Muscle of leg (tissue), 16 donors: ENCODE results near the gene TMBIM4. TPM values are rescaled to one million over a fixed set of nuclear protein-coding genes. Genes with fewer than 3 reads are reported as not detected.
"Not testable (repeated sequence)": the region's sequence is repeated elsewhere in the genome, so short reads cannot be mapped to it uniquely, and the experiment has no call there.

Source experiments
- DNase-seq: peaks from one replicate; pipeline ENCODE4 v3.0.0; 2013
- H3K27ac ChIP-seq: one replicate; pipeline ENCODE4 v1.5.1; 2013; ENCODE audit warnings: mild to moderate bottlenecking, low read length, control low read depth
- H3K27me3 ChIP-seq: one replicate; pipeline ENCODE4 v1.6.1; 2013; ENCODE audit warnings: low read length; ENCODE audit not compliant: control insufficient read depth, insufficient read depth
- H3K36me3 ChIP-seq: one replicate; pipeline ENCODE4 v1.6.1; 2013; ENCODE audit warnings: low read length; ENCODE audit not compliant: control insufficient read depth, insufficient read depth
- H3K4me1 ChIP-seq: one replicate; pipeline ENCODE4 v1.6.1; 2013; ENCODE audit warnings: low read length; ENCODE audit not compliant: control insufficient read depth, insufficient read depth
- H3K4me3 ChIP-seq: one replicate; pipeline ENCODE4 v1.5.1; 2013; ENCODE audit warnings: low read length, control low read depth
- H3K9me3 ChIP-seq: replicated peaks from 2 replicates; pipeline ENCODE4 v1.6.1; 2013; ENCODE audit warnings: low read depth, low read length; ENCODE audit not compliant: control insufficient read depth
- WGBS: methylation state at CpG from one replicate; pipeline ENCODE4 v1.1.5; 2013; ENCODE audit warnings: missing lambda C conversion rate; ENCODE audit not compliant: insufficient coverage; 5-methylcytosine and 5-hydroxymethylcytosine counted together
- long read RNA-seq, 11 donors: transcript quantifications; one replicate each; lab custom pipeline, GENCODE V29; 2026
- polyA plus RNA-seq, 8 donors: library from polyadenylated mRNA; unstranded; fragments of 120-200 nt; gene quantifications; one replicate each; pipeline versions ENCODE4 v1.2.1 to v1.2.3, GENCODE V29; 2013; ENCODE audit warnings: inconsistent platforms in 1 of 8, low replicate concordance in 1 of 8; ENCODE audit not compliant: insufficient read length in 8 of 8, insufficient read depth in 1 of 8
- total RNA-seq: library from RNA; stranded (reverse); fragments of 120-200 nt; gene quantifications from one replicate; pipeline ENCODE4 v1.2.4, GENCODE V29; 2013

Gene TMBIM4, protein sequence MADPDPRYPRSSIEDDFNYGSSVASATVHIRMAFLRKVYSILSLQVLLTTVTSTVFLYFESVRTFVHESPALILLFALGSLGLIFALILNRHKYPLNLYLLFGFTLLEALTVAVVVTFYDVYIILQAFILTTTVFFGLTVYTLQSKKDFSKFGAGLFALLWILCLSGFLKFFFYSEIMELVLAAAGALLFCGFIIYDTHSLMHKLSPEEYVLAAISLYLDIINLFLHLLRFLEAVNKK
- total RNA-seq = 76.9 TPM
- polyA plus RNA-seq = 10 to 100 TPM; 69.4 to 86.8 (median 76.6) TPM
- long read RNA-seq, donor 1, transcript TMBIM4-202 (7 exons, 2,952 nt) = major isoform, 23 of 36 reads
- long read RNA-seq, donor 1, partial matches to known transcripts = 12 of 36 reads
- long read RNA-seq, donor 1, other reads (novel, unspliced or antisense) = 0 of 36 reads
- long read RNA-seq, donor 2, transcript TMBIM4-202 (7 exons, 2,952 nt) = major isoform, 10 of 10 reads
- long read RNA-seq, donor 2, partial matches to known transcripts = 0 of 10 reads
- long read RNA-seq, donor 2, other reads (novel, unspliced or antisense) = 0 of 10 reads
- long read RNA-seq, donor 3, transcript TMBIM4-202 (7 exons, 2,952 nt) = major isoform, 40 of 43 reads
- long read RNA-seq, donor 3, partial matches to known transcripts = 0 of 43 reads
- long read RNA-seq, donor 3, other reads (novel, unspliced or antisense) = 0 of 43 reads
- long read RNA-seq, donor 4, transcript TMBIM4-202 (7 exons, 2,952 nt) = major isoform, 38 of 48 reads
- long read RNA-seq, donor 4, partial matches to known transcripts = 6 of 48 reads
- long read RNA-seq, donor 4, other reads (novel, unspliced or antisense) = 0 of 48 reads
- long read RNA-seq, donor 5, transcript TMBIM4-206 (2 exons, 552 nt) = minor isoform, 5 of 120 reads
- long read RNA-seq, donor 5, transcript TMBIM4-202 (7 exons, 2,952 nt) = major isoform, 101 of 120 reads
- long read RNA-seq, donor 5, partial matches to known transcripts = 0 of 120 reads
- long read RNA-seq, donor 5, other reads (novel, unspliced or antisense) = 8 of 120 reads
- long read RNA-seq, donor 6, transcript TMBIM4-202 (7 exons, 2,952 nt) = major isoform, 87 of 118 reads
- long read RNA-seq, donor 6, partial matches to known transcripts = 20 of 118 reads
- long read RNA-seq, donor 6, other reads (novel, unspliced or antisense) = 7 of 118 reads
- long read RNA-seq, donor 7, transcript TMBIM4-202 (7 exons, 2,952 nt) = major isoform, 65 of 73 reads
- long read RNA-seq, donor 7, partial matches to known transcripts = 0 of 73 reads
- long read RNA-seq, donor 7, other reads (novel, unspliced or antisense) = 0 of 73 reads
- long read RNA-seq, donor 8, transcript TMBIM4-202 (7 exons, 2,952 nt) = major isoform, 57 of 60 reads
- long read RNA-seq, donor 8, partial matches to known transcripts = 0 of 60 reads
- long read RNA-seq, donor 8, other reads (novel, unspliced or antisense) = 0 of 60 reads
- long read RNA-seq, donor 9, transcript TMBIM4-202 (7 exons, 2,952 nt) = major isoform, 30 of 38 reads
- long read RNA-seq, donor 9, partial matches to known transcripts = 0 of 38 reads
- long read RNA-seq, donor 9, other reads (novel, unspliced or antisense) = 5 of 38 reads
- long read RNA-seq, donor 10, transcript TMBIM4-202 (7 exons, 2,952 nt) = major isoform, 72 of 84 reads
- long read RNA-seq, donor 10, partial matches to known transcripts = 0 of 84 reads
- long read RNA-seq, donor 10, other reads (novel, unspliced or antisense) = 0 of 84 reads
- long read RNA-seq, donor 11, transcript TMBIM4-202 (7 exons, 2,952 nt) = major isoform, 54 of 63 reads
- long read RNA-seq, donor 11, transcript TMBIM4-206 (2 exons, 552 nt) = minor isoform, 6 of 63 reads
- long read RNA-seq, donor 11, partial matches to known transcripts = 0 of 63 reads
- long read RNA-seq, donor 11, other reads (novel, unspliced or antisense) = 0 of 63 reads

DNA sequence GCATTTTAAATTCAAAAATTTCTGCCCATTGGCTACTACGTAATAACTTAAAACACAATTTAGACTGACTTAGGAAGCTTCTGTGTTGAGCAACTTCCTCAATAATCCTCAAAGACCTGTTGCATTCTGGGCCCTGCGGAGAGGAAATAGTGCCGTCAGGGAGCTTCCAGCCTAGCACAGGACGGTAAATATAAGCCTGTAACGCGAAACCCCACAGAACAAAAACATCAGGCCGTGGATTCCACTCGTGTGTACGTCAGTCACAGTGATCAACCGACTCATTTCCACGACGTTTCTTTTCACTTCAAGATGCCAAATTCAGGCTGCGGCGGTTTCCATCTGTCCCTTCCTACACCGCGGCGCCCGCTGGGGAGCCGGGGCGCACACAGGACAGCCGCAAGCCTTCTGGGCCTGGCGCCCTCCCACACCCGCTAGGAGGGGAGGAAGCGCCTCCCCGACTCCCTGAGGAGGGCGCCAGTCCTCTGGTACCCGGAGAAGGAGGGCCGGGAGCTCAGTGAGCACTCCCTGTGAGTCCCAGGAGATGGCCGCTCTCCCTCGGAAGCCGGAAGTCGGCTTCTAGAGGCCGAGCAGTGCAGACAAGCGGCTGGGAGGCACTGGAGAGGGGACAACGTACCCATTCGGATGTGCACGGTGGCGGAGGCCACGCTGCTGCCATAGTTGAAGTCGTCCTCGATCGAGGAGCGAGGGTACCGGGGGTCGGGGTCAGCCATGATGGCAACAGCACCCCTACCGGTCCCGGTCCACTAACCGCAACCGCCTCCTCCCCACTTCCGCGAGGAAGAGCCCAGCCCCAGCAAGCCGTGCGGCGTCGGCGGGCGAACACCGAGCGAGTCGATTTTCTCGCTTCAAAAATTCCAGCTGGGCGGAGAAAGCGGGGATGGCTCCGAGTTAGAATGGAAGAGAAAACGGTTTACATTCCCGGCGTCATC is at the start of gene TMBIM4:
Gene TMBIM4, minus strand, starts transcription at position 776 of the 950 bp plus-strand sequence. Its CDS starts 45 bp downstream, at position 731.
- H3K27ac ChIP-seq = peak within 1 kb of the TSS; percentile 98
- H3K36me3 ChIP-seq = no peaks in the 10 kb centered on the region
- no peaks in the 10 kb centered on the region for H3K27me3 ChIP-seq
- peak; percentile 95 for DNase-seq
- H3K4me1 ChIP-seq = peaks cover 7% of the 10 kb centered on the region
- H3K4me3 ChIP-seq = peak within 1 kb of the TSS; percentile 82
- WGBS = 0% methylated on average over 44 of the region's 67 CpGs
- H3K9me3 ChIP-seq = peaks cover 7% of the 10 kb centered on the region

DNA sequence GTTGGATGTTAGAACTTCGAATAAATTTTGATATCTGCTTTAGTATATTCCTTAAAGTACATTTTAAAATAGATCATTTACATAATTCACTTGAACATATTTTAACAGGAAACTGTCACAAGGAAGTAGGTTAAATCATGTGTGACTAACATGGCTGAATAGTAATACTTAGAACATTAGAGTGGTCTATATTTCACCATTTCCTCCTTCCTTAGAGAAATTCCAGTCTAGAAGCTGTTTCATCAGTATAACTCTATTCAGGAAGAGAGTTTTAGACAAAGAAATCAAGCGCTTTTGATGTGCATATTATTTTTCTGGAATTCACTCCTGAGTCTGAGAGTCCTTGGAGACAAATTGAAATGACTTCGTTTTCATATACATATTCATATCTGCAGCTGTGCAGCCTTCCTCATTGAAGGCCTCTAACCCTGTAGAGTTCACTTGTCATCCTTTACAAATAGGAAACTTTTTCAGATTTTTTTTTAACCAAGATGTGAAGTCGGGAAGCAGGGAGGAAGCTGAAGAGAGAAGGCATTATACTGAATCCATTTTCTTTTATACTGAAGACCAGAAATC is 47.6 kb upstream of the TMBIM4 start:
- no peaks in the 10 kb centered on the region for H3K36me3 ChIP-seq
- no CpG with 5 or more reads among the region's 4 CpGs for WGBS
- H3K27me3 ChIP-seq = no peaks in the 10 kb centered on the region
- no peak overlapping the region for H3K4me3 ChIP-seq
- no peak overlapping the region for H3K27ac ChIP-seq
- H3K4me1 ChIP-seq = no peaks in the 10 kb centered on the region
- no peak for DNase-seq
- H3K9me3 ChIP-seq = no peaks in the 10 kb centered on the region

DNA sequence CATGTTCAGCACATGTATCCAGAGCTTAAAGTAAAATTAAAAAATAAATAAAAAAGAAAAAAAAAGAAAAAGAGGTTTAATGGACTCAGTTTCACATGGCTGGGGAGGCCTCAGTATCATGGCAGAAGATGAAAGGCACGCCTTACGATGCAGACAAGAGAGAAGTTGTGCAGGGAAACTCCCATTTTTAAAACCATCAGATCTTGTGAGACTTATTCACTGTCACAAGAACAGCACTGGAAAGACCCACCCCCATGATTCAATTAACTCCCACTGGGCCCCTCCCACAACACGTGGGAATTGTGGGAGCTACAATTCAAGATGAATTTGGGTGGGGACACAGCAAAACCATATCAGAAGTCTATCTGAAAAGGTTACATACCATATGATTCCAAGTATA is 43.2 kb upstream of the TMBIM4 start:
- 80% methylated on average over 1 of the region's 3 CpGs for WGBS
- H3K36me3 ChIP-seq, H3K9me3 ChIP-seq, H3K27ac ChIP-seq, H3K4me1 ChIP-seq, H3K27me3 ChIP-seq, DNase-seq, H3K4me3 ChIP-seq: not testable (repeated sequence)

DNA sequence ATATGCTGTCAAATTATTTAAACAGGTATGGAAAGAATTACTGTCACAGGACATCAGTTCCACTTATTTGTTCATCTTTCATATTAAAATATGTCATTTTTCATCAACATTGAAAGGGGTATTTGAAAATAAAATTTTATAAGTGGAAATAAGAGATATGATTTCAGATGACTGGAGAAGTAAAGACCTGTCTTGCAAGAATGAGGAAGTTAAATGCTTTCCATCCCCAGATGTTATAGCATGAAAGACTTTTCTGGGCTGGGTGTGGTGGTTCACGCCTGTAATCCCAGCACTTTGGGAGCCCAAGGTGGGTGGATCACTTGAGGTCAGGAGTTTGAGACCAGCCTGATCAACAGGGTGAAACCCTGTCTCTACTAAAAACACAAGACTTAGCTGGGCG is 41.8 kb upstream of the TMBIM4 start:
- H3K27ac ChIP-seq, H3K4me1 ChIP-seq, H3K27me3 ChIP-seq, H3K4me3 ChIP-seq, H3K36me3 ChIP-seq, DNase-seq, H3K9me3 ChIP-seq: not testable (repeated sequence)
- WGBS = 100% methylated on average over 1 of the region's 2 CpGs

DNA sequence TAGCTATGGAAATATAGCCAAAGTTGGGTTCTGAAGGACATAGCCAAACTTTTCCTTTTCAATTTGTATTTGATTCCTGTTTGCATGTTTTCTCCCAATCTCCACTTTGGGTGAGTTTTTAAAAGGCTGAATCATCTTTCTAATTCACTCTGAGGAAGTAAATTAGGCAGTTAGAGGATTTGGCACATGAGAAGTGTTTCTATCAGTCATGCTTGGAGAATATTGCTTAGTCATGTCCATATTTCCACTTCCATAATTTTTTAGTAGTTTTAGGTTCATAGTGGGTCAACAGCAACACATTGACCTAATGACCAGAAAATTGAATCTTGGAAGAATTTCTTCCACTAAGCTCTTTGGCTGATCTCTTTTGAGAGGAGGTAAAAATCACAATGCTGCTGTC is 41.0 kb upstream of the TMBIM4 start:
- Histone ChIP-seq H3K9me3 (no peaks in the 10 kb centered on the region), H3K27me3 (no peaks in the 10 kb centered on the region), H3K4me3 (no peak overlapping the region), H3K27ac (no peak overlapping the region), H3K4me1 (no peaks in the 10 kb centered on the region), H3K36me3 (no peaks in the 10 kb centered on the region)
- DNase-seq = peak; percentile 28

DNA sequence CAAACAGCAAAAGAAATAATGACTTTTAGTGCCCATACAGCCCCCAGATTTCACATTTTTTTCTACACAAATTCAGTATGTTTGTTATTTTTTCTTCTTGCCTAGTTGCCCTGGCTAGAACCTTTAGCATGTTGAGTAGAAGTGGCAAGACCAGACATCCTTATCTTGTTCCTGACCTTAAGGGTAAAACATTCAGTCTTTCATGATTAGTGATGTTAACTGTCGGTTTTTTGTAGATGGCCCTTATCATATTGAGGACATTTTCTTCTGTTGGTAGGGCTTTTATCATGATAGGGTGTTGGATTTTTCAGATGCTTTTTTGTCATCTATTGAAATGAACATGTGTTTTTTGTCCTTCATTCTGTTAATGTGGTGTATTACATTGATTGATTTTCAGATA is 36.3 kb upstream of the TMBIM4 start:
- H3K4me3 ChIP-seq = no peak overlapping the region
- WGBS = no CpG with 5 or more reads among the region's 1 CpG
- DNase-seq = no peak

DNA sequence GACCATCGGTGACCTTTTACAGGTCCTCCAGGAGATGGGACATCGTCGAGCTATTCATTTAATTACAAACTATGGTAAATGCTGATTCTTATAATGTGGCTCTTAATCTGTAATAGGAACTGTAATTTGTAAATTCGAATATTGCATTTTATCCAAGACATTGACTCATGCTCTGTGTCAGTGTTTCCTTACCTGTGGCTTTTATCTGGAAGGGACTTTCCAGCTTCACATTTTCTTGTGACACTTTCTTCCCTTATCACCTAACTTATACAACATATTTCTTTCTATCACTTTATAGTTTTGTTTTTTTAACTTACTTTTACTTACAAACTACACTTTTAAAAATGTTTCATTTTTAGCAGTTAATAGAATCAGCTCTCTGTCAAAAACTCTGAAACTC is 34.0 kb upstream of the TMBIM4 start:
- WGBS = no CpG with 5 or more reads among the region's 4 CpGs
- H3K4me1 ChIP-seq = no peaks in the 10 kb centered on the region
- no peak for DNase-seq

More for the DNA sequence above, 36.3 kb upstream of the TMBIM4 start:
- Histone ChIP-seq H3K9me3 (no peaks in the 10 kb centered on the region), H3K27me3 (no peaks in the 10 kb centered on the region), H3K4me1 (no peaks in the 10 kb centered on the region), H3K27ac (no peak overlapping the region), H3K36me3 (no peaks in the 10 kb centered on the region)

DNA sequence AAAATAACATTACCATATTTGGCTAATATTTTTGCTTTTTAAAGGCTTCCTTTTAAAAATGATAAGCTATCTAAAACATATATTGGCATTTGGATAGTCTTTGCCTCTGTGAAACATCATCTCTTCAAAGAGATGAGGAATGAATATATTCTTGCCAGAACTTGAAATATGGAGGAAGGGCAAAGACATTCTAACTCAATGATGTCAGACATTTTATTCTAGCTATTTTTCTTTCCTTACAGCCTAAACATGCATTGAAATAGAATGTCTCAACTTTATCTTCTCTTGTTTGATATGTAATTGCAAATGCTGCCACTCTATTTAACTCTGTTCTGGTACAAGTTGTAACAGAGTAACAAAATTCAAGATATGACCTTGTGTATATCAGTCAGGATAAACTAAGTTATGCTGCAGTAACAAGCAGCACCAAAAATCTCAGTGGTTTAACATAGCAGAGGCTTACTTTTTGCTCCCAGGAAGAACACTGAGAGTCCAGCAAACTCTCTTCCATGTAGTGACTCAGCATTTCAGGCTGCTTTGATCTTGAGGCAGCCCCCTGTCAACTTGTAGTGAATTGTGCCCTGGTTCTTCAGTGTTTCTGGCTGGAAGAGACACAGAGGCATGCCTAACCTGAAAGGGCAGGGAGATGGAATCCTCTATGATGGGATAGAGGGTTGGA is 30.2 kb upstream of the TMBIM4 start:
- no peak for DNase-seq
- H3K4me3 ChIP-seq = no peak overlapping the region
- H3K27me3 ChIP-seq = no peaks in the 10 kb centered on the region
- H3K36me3 ChIP-seq = no peaks in the 10 kb centered on the region
- no peaks in the 10 kb centered on the region for H3K4me1 ChIP-seq
- H3K9me3 ChIP-seq = no peaks in the 10 kb centered on the region
- no peak overlapping the region for H3K27ac ChIP-seq

More for the DNA sequence above, 34.0 kb upstream of the TMBIM4 start:
- Histone ChIP-seq H3K4me3 (no peak overlapping the region), H3K36me3 (no peaks in the 10 kb centered on the region), H3K27me3 (no peaks in the 10 kb centered on the region), H3K27ac (no peak overlapping the region), H3K9me3 (no peaks in the 10 kb centered on the region)
